GM12878 (cell line): Measurements from ENCODE around the gene USP46. TPM values are rescaled to one million over a fixed set of nuclear protein-coding genes. Genes with fewer than 3 reads are reported as not detected.

ENCODE experiments used
- ATAC-seq: fragments of 200-7000 bp; cut with Tn5 transposase; 3 replicates; pipeline ENCODE4 v1.9.1; 2020; ENCODE audit warnings: mild to moderate bottlenecking, moderate library complexity
- BruUV-seq: library from RNA; stranded (reverse); fragments of 400-500 nt; replicated peaks from 2 replicates; lab custom pipeline; 2021; lab: Mats Ljungman, UMichigan
- CTCF ChIA-PET: fragments of 300-600 bp; sonication (Branson Sonifier 250); formaldehyde crosslinking; extraction: SDS; loops from one replicate; lab custom pipeline; 2021; ENCODE audit warnings: inconsistent platforms; lab: Yijun Ruan, JAX
- POLR2A ChIA-PET: fragments of 350-600 bp; formaldehyde crosslinking; extraction: SDS; loops from one replicate; lab custom pipeline; 2021; ENCODE audit warnings: inconsistent platforms; lab: Charles Lee
- RAD21 ChIA-PET: fragments of 300-600 bp; sonication (Branson Sonifier 250); formaldehyde crosslinking; loops from one replicate; lab custom pipeline; 2023; ENCODE audit warnings: antibody characterized with exemption; ENCODE audit not compliant: unreplicated experiment; lab: Charles Lee
- SMC1A ChIA-PET: fragments of 300-600 bp; sonication (Branson Sonifier 250); formaldehyde crosslinking; loops from one replicate; lab custom pipeline; 2023; ENCODE audit not compliant: unreplicated experiment, uncharacterized antibody; lab: Charles Lee
- DNase-seq: peaks from one replicate; pipeline ENCODE4 v3.0.0-alpha.2; 2011; ENCODE audit warnings: low read depth, low spot score
- FAIRE-seq: peaks from 3 replicates; lab custom pipeline; 2011; peaks lifted over from hg19 to GRCh38; lab: Jason Lieb, UNC
- H2AFZ ChIP-seq: 2 replicates; pipeline ENCODE4 v1.6.0; 2011; ENCODE audit warnings: low read depth, low read length, control low read depth; ENCODE audit not compliant: control insufficient read depth
- H3K27ac ChIP-seq: 2 replicates; pipeline ENCODE4 v1.5.1; 2011; ENCODE audit warnings: control low read depth; ENCODE audit not compliant: control insufficient read depth, insufficient read depth
- H3K27me3 ChIP-seq, 2 experiments: replicated peaks in 1 of 2; 2 replicates each; pipeline versions ENCODE4 v1.6.0 to v1.6.1; 2011; ENCODE audit warnings: low read length in 1 of 2; ENCODE audit not compliant: control insufficient read depth in 2 of 2, insufficient read depth in 2 of 2
- H3K36me3 ChIP-seq, 2 experiments: 2 replicates each; pipeline ENCODE4 v1.5.1; 2011; ENCODE audit warnings: low read length in 1 of 2; ENCODE audit not compliant: control insufficient read depth in 2 of 2, insufficient read depth in 2 of 2
- H3K4me1 ChIP-seq: 2 replicates; pipeline ENCODE4 v1.6.1; 2011; ENCODE audit warnings: mild to moderate bottlenecking, low read length, moderate library complexity, mixed read lengths; ENCODE audit not compliant: control insufficient read depth, insufficient read depth
- H3K4me2 ChIP-seq: 2 replicates; pipeline ENCODE4 v1.6.0; 2011; ENCODE audit warnings: control low read depth; ENCODE audit not compliant: control insufficient read depth, insufficient read depth
- H3K4me3 ChIP-seq: fragments of 200-600 bp; sonication (generic); 2 replicates; pipeline ENCODE4 v1.5.1; 2016
- H3K79me2 ChIP-seq: 2 replicates; pipeline ENCODE4 v1.6.0; 2011; ENCODE audit warnings: low read length; ENCODE audit not compliant: control insufficient read depth, insufficient read depth
- H3K9ac ChIP-seq: 2 replicates; pipeline ENCODE4 v1.8.0; 2011; ENCODE audit warnings: low read length, control low read depth, mixed read lengths; ENCODE audit not compliant: control insufficient read depth, insufficient read depth
- H3K9me3 ChIP-seq: replicated peaks from 3 replicates; pipeline ENCODE4 v1.5.1; 2011; ENCODE audit warnings: mild to moderate bottlenecking, low read length; ENCODE audit not compliant: control insufficient read depth, insufficient read depth
- H4K20me1 ChIP-seq: 2 replicates; pipeline ENCODE4 v1.6.0; 2011; ENCODE audit not compliant: control insufficient read depth, insufficient read depth
- CEBPB ChIP-seq, 2 experiments: fragments of 150-350 bp in 1 of 2; IDR thresholded peaks; 2 replicates each; pipeline ENCODE4 v1.6.1; 2012 to 2014; ENCODE audit warnings: low read depth in 2 of 2, low read length in 2 of 2, borderline replicate concordance in 1 of 2, inconsistent platforms in 1 of 2
- FOXK2 ChIP-seq: fragments of 450-650 bp; IDR thresholded peaks from 2 replicates; pipeline ENCODE4 v1.6.1; 2017; ENCODE audit warnings: mild to moderate bottlenecking, moderate library complexity
- KDM1A ChIP-seq: fragments of 200-600 bp; sonication (generic); IDR thresholded peaks from 2 replicates; pipeline ENCODE4 v1.6.1; 2016; ENCODE audit warnings: borderline replicate concordance
- RB1 ChIP-seq: fragments of 450-650 bp; formaldehyde crosslinking; IDR thresholded peaks from 2 replicates; pipeline ENCODE4 v1.6.1; 2017; ENCODE audit warnings: mild to moderate bottlenecking, borderline replicate concordance
- SMARCA5 ChIP-seq: fragments of 450-650 bp; IDR thresholded peaks from 2 replicates; pipeline ENCODE4 v1.6.1; 2017; ENCODE audit warnings: mild to moderate bottlenecking
- TCF7 ChIP-seq: IDR thresholded peaks from 2 replicates; pipeline ENCODE4 v1.6.1; 2014; ENCODE audit warnings: antibody characterized with exemption, borderline replicate concordance
- ZNF217 ChIP-seq: fragments of 450-650 bp; IDR thresholded peaks from 2 replicates; pipeline ENCODE4 v1.6.1; 2017; ENCODE audit warnings: antibody characterized with exemption, mild to moderate bottlenecking
- ZNF687 ChIP-seq: fragments of 450-650 bp; IDR thresholded peaks from 2 replicates; pipeline ENCODE4 v1.6.1; 2017; ENCODE audit warnings: mild to moderate bottlenecking, moderate library complexity
- WGBS: methylation state at CpG from one replicate; pipeline ENCODE4 v1.1.6; 2016; ENCODE audit warnings: low lambda C conversion rate; ENCODE audit not compliant: insufficient replicate concordance, insufficient coverage; ENCODE audit errors: missing lambda C conversion rate; 5-methylcytosine and 5-hydroxymethylcytosine counted together
- in situ Hi-C: fragments of 300-500 bp; cut with MboI; formaldehyde crosslinking; loops from 9 replicates; pipeline ENCODE4 v1.14.3; 2018; ENCODE audit warnings: mixed read lengths
- intact Hi-C: fragments of 100-400 bp; cut with micrococcal nuclease; formaldehyde crosslinking; loops from one replicate; pipeline ENCODE4 v1.14.2; 2022; ENCODE audit not compliant: unreplicated experiment
- polyA plus RNA-seq, 11 experiments: library from polyadenylated mRNA; depleted of rRNA in 4 of 11; unstranded in 6 of 11; stranded (reverse) in 5 of 11; fragments of >200 nt; fragmentation: Nextera tagmentation in 4 of 11; fragmentation: Illumina TruSeq in 1 of 11; extraction: Ambion mirVana in 4 of 11; extraction: Trizol in 1 of 11; gene quantifications; 1 replicate in 1 of 11; 2 replicates in 10 of 11; pipeline versions ENCODE4 v1.2.1 to v1.2.3, GENCODE V29; 2011 to 2016; ENCODE audit warnings: inconsistent platforms in 2 of 11, missing spikeins in 2 of 11, low read depth in 1 of 11
- total RNA-seq, 4 experiments: library from RNA; depleted of rRNA in 3 of 4; stranded (reverse); fragments of >200 nt in 3 of 4; fragmentation: Illumina TruSeq in 1 of 4; extraction: Trizol in 1 of 4; gene quantifications; 2 replicates each; pipeline versions ENCODE4 v1.2.1 to v1.2.3, GENCODE V29; 2013 to 2021

Gene USP46
- total and polyA plus RNA-seq, 10 of the 15 experiments (the other 5 are each of a cell fraction or from before 2014, with no cell fraction given), result 5.3 to 20.1 (median 12.0) TPM

- no peak overlapping the region for H3K9ac ChIP-seq
- no peak for DNase-seq
- H2AFZ ChIP-seq, result no peak overlapping the region
- RAD21 ChIA-PET, result no interaction called here
- peaks cover 2 to 10% of the 10 kb centered on the region in 2 experiments; a peak in 2 of 4 replicates for H3K36me3 ChIP-seq
- ATAC-seq, result no peak
- SMC1A ChIA-PET, result interaction anchor here (1.1 to 1.7 kb wide), 3 partner anchors 13 to 381 kb away, joined by 3 read pairs; no protein-coding TSS in a partner anchor
- TF ChIP-seq FOXK2 (no peak), TCF7 (no peak), RB1 (no peak)
- no peak for FAIRE-seq
- no peaks in the 10 kb centered on the region for H3K79me2 ChIP-seq
- H3K9me3 ChIP-seq, result no peaks in the 10 kb centered on the region
- intact Hi-C loops (no loop called here), in situ Hi-C loops (no loop called here)
- no peaks in the 10 kb centered on the region for H3K27me3 ChIP-seq
- no peaks in the 10 kb centered on the region for H3K4me1 ChIP-seq
- no TSS peak for BruUV-seq
- no peak overlapping the region for H3K4me2 ChIP-seq
- no peak overlapping the region for H3K27ac ChIP-seq
- POLR2A ChIA-PET, result no interaction called here
- no peaks in the 10 kb centered on the region for H4K20me1 ChIP-seq
- CTCF ChIA-PET, result no interaction called here
- WGBS, result 73% methylated on average over 3 of the region's 3 CpGs
- no peak overlapping the region for H3K4me3 ChIP-seq
These were observed 54.9 kb downstream of the USP46 start for GRCh38 chr4:52604215-52604614.

GRCh38 chr4:52600275-52600674 is 58.8 kb downstream of the USP46 start:
- H3K27me3 ChIP-seq, result no peaks in the 10 kb centered on the region
- H3K4me3 ChIP-seq, result no peak overlapping the region
- 94% methylated on average over 3 of the region's 3 CpGs for WGBS
- no TSS peak for BruUV-seq
- H3K4me1 ChIP-seq, result no peaks in the 10 kb centered on the region
- ATAC-seq, result no peak
- ChIA-PET SMC1A (interaction anchor here (0.8 kb wide), 1 partner anchor 9 kb away, joined by 3 read pairs; no protein-coding TSS in a partner anchor), POLR2A (no interaction called here), RAD21 (no interaction called here), CTCF (no interaction called here)
- H2AFZ ChIP-seq, result no peak overlapping the region
- H3K4me2 ChIP-seq, result no peak overlapping the region
- DNase-seq, result no peak
- TF ChIP-seq CEBPB (IDR thresholded peaks at IDR 0.05; ENCODE audit: borderline replicate concordance in 1 of 2, low read depth in 2 of 2, low read length in 2 of 2) (no peak), ZNF217 (no peak), KDM1A (no peak), SMARCA5 (no peak), ZNF687 (no peak)
- no peaks in the 10 kb centered on the region for H3K9me3 ChIP-seq
- FAIRE-seq, result no peak
- H3K9ac ChIP-seq, result no peak overlapping the region
- H3K27ac ChIP-seq, result no peak overlapping the region
- in situ Hi-C loops (no loop called here), intact Hi-C loops (no loop called here)
- peaks cover 4 to 18% of the 10 kb centered on the region in 2 experiments; a peak in 3 of 4 replicates for H3K36me3 ChIP-seq
- no peaks in the 10 kb centered on the region for H4K20me1 ChIP-seq
- H3K79me2 ChIP-seq, result no peaks in the 10 kb centered on the region
